ENCODE results near the gene VAMP4.

VAMP4 gene

GRCh38 chr1:171741872-171742576, at the start of gene VAMP4:
VAMP4 (minus strand) TSS chr1:171742065; CDS start chr1:171738414, 3,651 bp downstream.
- FAIRE-seq: no peak

DNA sequence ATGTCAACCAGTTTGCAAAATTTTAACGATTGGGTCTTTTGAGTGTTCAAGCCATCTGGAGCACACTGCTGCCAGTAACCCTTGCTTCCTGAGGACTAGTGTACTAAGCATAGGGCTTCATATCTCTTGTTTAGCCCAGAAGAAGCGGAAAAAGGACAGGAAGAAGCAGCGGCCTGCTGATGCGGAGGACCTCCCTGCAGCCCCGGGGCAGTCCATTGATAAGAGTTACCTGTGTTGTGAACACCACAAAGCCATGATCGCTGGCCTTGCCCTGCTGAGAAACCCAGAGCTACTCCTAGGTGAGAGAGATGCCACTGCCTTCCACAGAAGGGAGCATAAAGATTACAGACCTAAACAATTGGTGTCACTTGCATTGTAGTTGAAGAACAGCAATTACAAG, 48.5 kb upstream of the VAMP4 start:
- FAIRE-seq: no peak

DNA sequence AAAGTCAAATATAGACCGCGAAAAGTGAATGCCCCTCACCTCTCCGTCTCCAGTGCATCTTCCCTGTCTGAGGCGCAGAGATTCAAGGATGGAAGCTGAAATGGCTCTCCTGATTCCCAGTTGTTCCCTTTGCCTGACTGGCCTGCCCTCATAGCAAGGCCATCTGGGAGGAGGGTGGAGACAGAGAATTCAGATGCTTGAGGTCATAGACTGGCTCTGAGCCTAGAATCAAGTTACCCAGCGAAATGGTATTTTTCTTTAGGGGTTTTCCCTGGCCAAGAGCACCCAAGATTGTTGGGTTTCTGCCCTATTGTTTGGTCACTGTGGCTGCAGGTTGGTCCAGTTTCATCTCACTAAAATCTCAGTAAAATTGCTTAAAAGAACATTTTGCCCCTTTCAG, 46.8 kb upstream of the VAMP4 start:
- FAIRE-seq: no peak

- no peak for FAIRE-seq
Observed at GRCh38 chr1:171787686-171788480, 46.0 kb upstream of the VAMP4 start.

DNA sequence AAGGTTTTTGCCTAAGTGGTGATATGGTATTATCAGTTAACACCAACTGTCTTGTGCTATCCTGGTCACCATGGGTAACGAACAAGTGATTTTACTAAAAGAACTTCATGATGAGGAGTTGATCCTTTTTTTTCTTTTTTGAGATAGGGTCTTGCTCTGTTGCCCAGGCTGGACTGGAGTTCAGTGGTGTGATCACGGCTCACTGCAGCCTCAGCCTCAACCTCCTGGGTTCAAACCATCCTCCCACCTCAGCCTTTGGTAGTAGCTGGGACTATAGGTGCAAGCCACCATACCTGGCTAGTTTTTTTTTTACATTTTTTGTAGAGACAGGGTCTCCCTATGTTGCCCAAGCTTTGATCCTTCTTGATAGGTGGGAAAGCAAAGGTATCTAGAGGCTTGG, 44.7 kb upstream of the VAMP4 start:
- no peak for FAIRE-seq

DNA sequence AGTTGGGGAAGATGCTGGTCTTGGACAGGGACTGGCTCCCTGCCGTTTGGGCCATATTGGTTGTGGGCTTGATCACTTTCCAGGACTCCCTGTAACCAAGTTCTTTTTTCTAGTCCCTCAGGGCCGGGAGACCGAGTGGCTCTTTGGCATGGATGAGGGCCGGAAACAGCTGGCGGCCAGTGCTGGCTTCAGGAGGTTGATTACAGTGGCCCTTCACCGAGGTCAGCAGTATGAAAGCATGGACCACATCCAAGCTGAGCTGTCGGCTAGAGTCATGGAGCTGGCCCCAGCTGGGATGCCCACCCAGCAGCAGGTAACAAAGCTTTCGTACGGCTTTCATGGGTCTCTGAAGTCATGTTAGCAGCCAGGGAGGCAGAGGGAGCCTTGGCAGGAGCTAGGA, 43.9 kb upstream of the VAMP4 start:
- no peak for FAIRE-seq

- no peak for FAIRE-seq
Observed at GRCh38 chr1:171784784-171785183, 42.9 kb upstream of the VAMP4 start.

DNA sequence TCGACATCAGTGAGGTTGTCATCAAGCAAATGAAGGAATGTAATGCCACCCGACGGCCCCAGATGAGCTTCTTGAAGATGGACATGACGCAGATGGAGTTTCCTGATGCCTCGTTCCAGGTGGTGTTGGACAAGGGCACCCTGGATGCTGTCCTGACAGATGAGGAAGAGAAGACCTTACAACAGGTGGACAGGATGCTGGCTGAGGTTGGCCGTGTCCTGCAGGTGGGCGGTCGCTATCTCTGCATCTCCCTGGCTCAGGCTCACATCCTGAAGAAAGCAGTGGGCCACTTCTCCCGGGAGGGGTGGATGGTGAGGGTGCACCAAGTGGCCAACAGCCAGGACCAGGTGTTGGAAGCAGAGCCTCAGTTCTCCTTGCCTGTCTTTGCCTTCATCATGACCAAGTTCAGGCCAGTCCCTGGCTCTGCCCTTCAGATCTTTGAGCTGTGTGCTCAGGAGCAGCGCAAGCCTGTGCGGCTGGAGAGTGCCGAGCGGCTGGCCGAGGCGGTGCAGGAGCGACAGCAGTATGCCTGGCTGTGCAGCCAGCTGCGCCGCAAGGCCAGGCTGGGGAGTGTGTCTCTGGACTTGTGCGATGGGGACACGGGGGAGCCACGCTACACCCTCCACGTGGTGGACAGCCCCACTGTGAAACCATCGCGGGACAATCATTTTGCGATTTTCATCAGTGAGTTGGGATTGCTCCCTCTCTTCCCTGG, 42.1 kb upstream of the VAMP4 start:
- FAIRE-seq: no peak

GRCh38 chr1:171781176-171781875, 39.5 kb upstream of the VAMP4 start, which contains the start of gene METTL13:
METTL13 (plus strand) TSS chr1:171781660; CDS start chr1:171781968, 308 bp downstream.
- FAIRE-seq: peak; percentile 60

DNA sequence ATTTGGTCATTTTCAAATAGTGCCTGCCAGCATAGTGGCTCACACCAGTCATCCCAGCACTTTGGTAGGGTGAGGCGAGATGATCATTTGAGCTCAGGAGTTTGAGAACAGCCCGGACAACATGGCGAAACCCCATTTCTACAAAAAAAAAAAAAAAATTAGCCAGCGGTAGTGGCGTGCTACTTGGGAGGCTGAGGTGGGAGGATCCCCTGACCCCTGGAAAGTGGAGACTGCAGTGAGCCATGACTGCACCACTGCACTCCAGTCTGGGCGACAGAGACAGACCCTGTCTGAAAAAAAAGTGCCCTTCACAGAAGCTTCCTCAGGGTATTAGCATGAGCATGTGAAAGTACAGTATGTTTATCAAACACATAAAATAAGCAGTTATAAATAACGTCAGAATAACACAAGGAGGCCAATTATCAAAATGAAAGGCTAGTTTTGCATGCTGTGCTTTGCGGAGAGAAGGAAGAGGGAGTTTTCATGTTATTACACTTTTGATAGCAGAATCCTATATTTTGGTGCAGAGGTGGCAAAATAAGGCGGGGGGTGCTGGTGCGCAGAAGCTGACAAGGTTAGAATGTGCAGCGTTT, 38.8 kb upstream of the VAMP4 start:
- no peak for FAIRE-seq

DNA sequence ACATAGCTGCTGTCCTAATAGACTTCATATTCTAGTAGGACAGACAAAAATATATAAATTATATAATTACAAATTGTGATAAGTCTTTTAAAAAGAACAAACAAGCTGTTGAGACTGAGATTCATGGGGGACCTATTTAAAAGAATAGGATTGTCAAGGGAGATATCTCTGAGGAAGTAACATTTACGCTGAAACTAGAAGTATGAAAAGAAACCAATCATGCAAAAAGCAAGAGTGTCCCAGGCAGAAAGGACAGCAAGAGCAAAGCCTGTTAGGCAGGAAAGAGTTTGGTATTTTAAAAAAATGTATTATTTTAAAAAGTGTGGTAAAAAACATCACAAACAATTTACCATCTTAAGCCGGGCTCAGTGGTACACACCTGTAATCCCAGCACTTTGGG, 30.4 kb upstream of the VAMP4 start:
- FAIRE-seq: no peak

- no peak for FAIRE-seq
Observed at GRCh38 chr1:171769754-171770153, 27.9 kb upstream of the VAMP4 start.

GRCh38 chr1:171769171-171769570, 27.3 kb upstream of the VAMP4 start:
- no peak for FAIRE-seq

- no peak for FAIRE-seq
Observed at GRCh38 chr1:171763764-171764163, 21.9 kb upstream of the VAMP4 start.

DNA sequence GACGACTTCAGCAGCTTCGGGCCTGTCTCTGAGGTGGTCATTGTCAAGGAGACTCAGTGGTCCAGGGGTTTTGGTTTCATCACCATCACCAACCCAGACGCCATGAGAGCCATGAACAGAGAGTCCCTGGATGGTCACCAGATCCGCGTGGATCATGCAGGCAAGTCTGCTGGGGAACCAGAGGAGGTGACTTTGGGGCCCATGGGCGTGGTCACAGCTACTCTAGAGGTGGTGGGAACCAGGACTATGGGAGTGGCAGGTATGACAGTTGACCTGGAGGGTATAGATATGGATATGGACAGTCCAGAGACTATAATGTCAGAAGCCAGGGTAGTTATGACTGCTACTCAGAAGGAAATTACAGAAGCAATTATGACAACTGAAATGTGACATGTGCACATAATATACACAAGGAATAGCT, 20.3 kb upstream of the VAMP4 start:
- no peak for FAIRE-seq

- FAIRE-seq: no peak
Observed at GRCh38 chr1:171758011-171758410, 16.1 kb upstream of the VAMP4 start.

DNA sequence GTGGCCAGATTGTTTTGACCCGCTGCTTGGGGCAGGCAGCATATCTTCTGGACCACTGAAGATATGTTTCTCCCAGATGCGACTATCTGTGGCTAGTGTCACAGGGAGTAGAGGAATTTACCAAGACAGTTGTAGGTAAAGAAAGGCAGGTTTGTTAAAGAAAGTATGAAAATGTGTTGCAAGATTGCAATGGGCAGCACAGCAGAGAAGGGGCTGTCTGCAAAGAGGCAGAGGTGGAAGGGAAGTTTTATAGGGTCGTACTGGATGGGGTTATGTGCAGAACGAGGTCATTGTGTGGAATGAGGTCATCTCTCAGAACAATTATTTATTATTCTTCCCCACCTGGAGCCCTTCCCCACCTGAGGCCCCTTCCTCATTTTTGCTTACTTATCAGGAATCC, 15.0 kb upstream of the VAMP4 start:
- FAIRE-seq: no peak

DNA sequence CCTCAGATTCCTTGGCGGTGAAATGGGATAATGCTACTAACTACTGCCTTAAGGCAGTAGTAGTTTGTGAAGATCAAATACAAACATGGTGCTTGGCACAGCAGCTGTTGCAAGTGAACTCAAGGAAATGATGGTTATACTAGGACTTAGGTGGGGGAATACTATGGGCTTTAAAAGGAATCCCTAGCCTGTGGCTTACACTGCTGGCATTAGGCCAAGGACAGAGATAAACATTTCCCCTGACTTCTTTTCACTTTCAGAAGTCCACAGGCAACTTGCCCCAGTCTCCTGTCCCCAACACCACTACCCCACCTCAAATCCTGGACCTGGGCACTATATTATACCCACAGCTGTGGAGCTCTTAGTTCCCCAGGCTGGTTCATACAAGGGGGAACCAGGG, 13.1 kb upstream of the VAMP4 start:
- no peak for FAIRE-seq

- no peak for FAIRE-seq
Observed at GRCh38 chr1:171754353-171754705, 12.5 kb upstream of the VAMP4 start.

DNA sequence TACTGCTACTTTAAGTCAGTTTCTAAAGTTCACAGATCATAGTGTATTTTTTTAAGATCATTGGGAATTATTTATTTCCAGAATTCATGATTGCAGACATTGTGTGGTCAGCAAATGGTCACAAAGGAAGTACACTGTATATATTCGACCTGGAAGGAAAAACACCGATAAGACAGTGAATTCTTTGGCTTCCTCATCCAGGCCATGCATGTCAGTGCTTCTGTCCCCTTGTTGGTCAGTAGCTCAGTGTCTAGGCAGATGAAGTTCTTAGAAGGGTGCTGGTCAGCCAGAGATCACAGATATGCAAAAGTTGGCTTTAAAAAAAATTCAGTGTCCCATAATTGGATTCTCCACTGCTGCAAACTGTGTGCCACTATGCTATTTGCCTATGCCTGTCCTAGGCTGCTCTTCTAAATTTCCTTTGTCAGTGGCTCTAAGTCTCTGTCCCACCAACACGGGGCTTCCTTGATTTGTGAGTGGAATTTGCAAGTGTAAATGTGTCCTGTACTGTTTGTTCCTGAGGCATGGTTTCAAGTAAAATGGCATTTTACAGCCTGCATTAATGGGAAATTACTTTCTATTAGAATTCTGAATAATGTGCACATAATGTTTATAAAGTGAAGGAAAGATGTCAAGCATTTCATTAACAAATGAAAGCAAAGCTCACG, 12.0 kb upstream of the VAMP4 start:
- no peak for FAIRE-seq

GRCh38 chr1:171753182-171753581, 11.3 kb upstream of the VAMP4 start:
- no peak for FAIRE-seq

DNA sequence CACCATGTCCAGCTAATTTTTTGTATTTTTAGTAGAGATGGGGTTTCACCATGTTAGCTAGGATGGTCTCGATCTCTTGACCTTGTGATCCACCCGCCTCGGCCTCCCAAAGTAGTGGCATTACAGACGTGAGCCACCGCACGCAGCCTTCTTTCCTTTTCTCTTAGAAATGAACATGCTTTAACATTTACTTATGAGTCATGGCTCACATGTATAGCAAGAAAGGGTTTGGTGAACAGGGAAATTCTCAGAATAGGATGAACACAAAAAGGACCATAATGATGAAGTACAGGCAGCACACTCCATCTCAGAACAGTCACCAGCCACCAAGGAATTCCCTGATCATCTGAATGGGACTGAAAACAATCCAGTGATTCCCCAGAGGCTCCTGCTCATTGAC, 9.4 kb upstream of the VAMP4 start:
- no peak for FAIRE-seq
